ENCODE results near the gene PEX1.

- TF ChIP-seq CTCF (conservative IDR thresholded peaks at IDR 0.05; ENCODE audit: low read depth, low read length), result peak; percentile 97
- no peak for TF ChIP-seq RAD21 (IDR thresholded peaks at IDR 0.05; ENCODE audit: low read length)
- TF ChIP-seq NFE2L2 (IDR thresholded peaks at IDR 0.05; ENCODE audit: low read depth, low read length), result no peak
Observed at GRCh38 chr7:92447345-92448204, 80.7 kb downstream of the PEX1 start, which contains the start of gene GATAD1.

Data from IMR-90 (cell line).